GM23338 (cell line): ENCODE data around the gene SERPING1. TPM values are rescaled to one million over a fixed set of nuclear protein-coding genes. Genes with fewer than 3 reads are reported as not detected.

Source experiments
- ATAC-seq: fragments of 200-7000 bp; cut with Tn5 transposase; 3 replicates; pipeline ENCODE4 v1.9.1; 2020
- DNase-seq: peaks from one replicate; pipeline ENCODE4 v3.0.0-alpha.2; 2015; ENCODE audit warnings: low spot score
- H2AFZ ChIP-seq: fragments of 200-600 bp; sonication (generic); 2 replicates; pipeline ENCODE4 v1.8.0; 2016; ENCODE audit warnings: antibody characterized with exemption, mild to moderate bottlenecking, moderate library complexity
- H3F3A ChIP-seq: fragments of 200-600 bp; sonication (generic); replicated peaks from 2 replicates; pipeline ENCODE4 v1.8.0; 2017; ENCODE audit warnings: antibody characterized with exemption, mixed run types, low read depth
- H3K27ac ChIP-seq: fragments of 200-600 bp; sonication (generic); 2 replicates; pipeline ENCODE4 v1.6.1; 2016; ENCODE audit warnings: low read depth
- H3K27me3 ChIP-seq: fragments of 200-600 bp; sonication (generic); 2 replicates; pipeline ENCODE4 v1.8.0; 2016; ENCODE audit warnings: mild to moderate bottlenecking, mixed run types, moderate library complexity; ENCODE audit not compliant: insufficient read depth
- H3K36me3 ChIP-seq: fragments of 200-600 bp; sonication (generic); 2 replicates; pipeline ENCODE4 v1.8.0; 2016; ENCODE audit warnings: mild to moderate bottlenecking; ENCODE audit not compliant: insufficient read depth
- H3K4me1 ChIP-seq: fragments of 200-600 bp; sonication (generic); 2 replicates; pipeline ENCODE4 v1.8.0; 2016; ENCODE audit warnings: mild to moderate bottlenecking, moderate library complexity; ENCODE audit not compliant: insufficient read depth
- H3K4me2 ChIP-seq: fragments of 200-600 bp; sonication (generic); 2 replicates; pipeline ENCODE4 v1.7.1; 2017; ENCODE audit warnings: mixed run types
- H3K4me3 ChIP-seq: fragments of 200-600 bp; sonication (generic); 2 replicates; pipeline ENCODE4 v1.6.1; 2016; ENCODE audit warnings: mixed run types
- H3K79me2 ChIP-seq: fragments of 200-600 bp; sonication (generic); replicated peaks from 2 replicates; pipeline ENCODE4 v1.8.0; 2017; ENCODE audit warnings: mild to moderate bottlenecking; ENCODE audit not compliant: insufficient read depth
- H3K9me2 ChIP-seq: fragments of 200-600 bp; sonication (generic); 2 replicates; pipeline ENCODE4 v1.8.0; 2017; ENCODE audit not compliant: insufficient read depth
- H4K20me1 ChIP-seq: fragments of 200-600 bp; sonication (generic); replicated peaks from 2 replicates; pipeline ENCODE4 v1.8.0; 2017; ENCODE audit warnings: mild to moderate bottlenecking; ENCODE audit not compliant: insufficient read depth
- H3K27ac Mint-ChIP-seq: 2 replicates; pipeline ENCODE4 v1.8.0; 2020; ENCODE audit warnings: inconsistent platforms, mild to moderate bottlenecking, moderate library complexity, mixed read lengths
- H3K27me3 Mint-ChIP-seq: 3 replicates; pipeline ENCODE4 v1.8.0; 2022; ENCODE audit warnings: low read depth, mild to moderate bottlenecking, moderate library complexity, mixed read lengths, inconsistent platforms; ENCODE audit not compliant: insufficient read depth, poor library complexity
- H3K36me3 Mint-ChIP-seq: 3 replicates; pipeline ENCODE4 v1.8.0; 2021; ENCODE audit warnings: low read depth, mild to moderate bottlenecking, inconsistent platforms, moderate library complexity, mixed read lengths
- H3K4me1 Mint-ChIP-seq: 3 replicates; pipeline ENCODE4 v1.8.0; 2020; ENCODE audit warnings: mild to moderate bottlenecking, inconsistent platforms, mixed read lengths
- H3K4me3 Mint-ChIP-seq: 3 replicates; pipeline ENCODE4 v1.8.0; 2021; ENCODE audit warnings: moderate library complexity, mild to moderate bottlenecking, inconsistent platforms, mixed read lengths
- H3K9me3 Mint-ChIP-seq: 3 replicates; pipeline ENCODE4 v1.8.0; 2020; ENCODE audit warnings: moderate library complexity, mild to moderate bottlenecking, inconsistent platforms, mixed read lengths
- CREB1 ChIP-seq: fragments of 250-450 bp; sonication (Bioruptor Pico); IDR thresholded peaks from 2 replicates; pipeline ENCODE4 v1.5.0; 2020; ENCODE audit warnings: low read depth, mild to moderate bottlenecking, moderate library complexity
- CTCF ChIP-seq, 2 experiments: fragments of 200-600 bp in 1 of 2; sonication (generic) in 1 of 2; conservative IDR thresholded peaks; 2 replicates each; pipeline versions ENCODE4 v1.5.1 to v1.6.1; 2016 to 2017; ENCODE audit warnings: antibody characterized with exemption in 2 of 2, low read depth in 2 of 2, mild to moderate bottlenecking in 2 of 2, moderate library complexity in 1 of 2
- ETS1 ChIP-seq: IDR thresholded peaks from 2 replicates; pipeline ENCODE4 v1.6.1; 2016; ENCODE audit warnings: antibody characterized with exemption
- EZH2 ChIP-seq: fragments of 200-600 bp; sonication (generic); IDR thresholded peaks from one replicate; pipeline ENCODE4 v1.8.0; 2017; ENCODE audit warnings: antibody characterized with exemption, mild to moderate bottlenecking, low read depth; ENCODE audit not compliant: unreplicated experiment
- EZH2phosphoT487 ChIP-seq: fragments of 200-600 bp; sonication (generic); IDR thresholded peaks from one replicate; pipeline ENCODE4 v1.8.1; 2018; ENCODE audit warnings: antibody characterized with exemption; ENCODE audit not compliant: unreplicated experiment
- POLR2AphosphoS5 ChIP-seq: IDR thresholded peaks from 2 replicates; pipeline ENCODE4 v1.6.1; 2016; ENCODE audit warnings: antibody characterized with exemption, low read depth
- REST ChIP-seq: IDR thresholded peaks from one replicate; pipeline ENCODE4 v1.6.1; 2018; ENCODE audit warnings: antibody characterized with exemption; ENCODE audit not compliant: unreplicated experiment
- polyA plus RNA-seq: library from polyadenylated mRNA; unstranded; fragments of >200 nt; fragmentation: Nextera tagmentation; extraction: Ambion mirVana; gene quantifications from 2 replicates; pipeline ENCODE4 v1.2.1, GENCODE V29; 2016
- total RNA-seq: library from RNA; depleted of rRNA; stranded (reverse); fragments of >200 nt; shearing (Covaris generic); gene quantifications from 2 replicates; pipeline ENCODE4 v1.2.3, GENCODE V29; 2014

SERPING1 gene
- total and polyA plus RNA-seq, 2 experiments from 2014 or later: 42.3 to 54.7 TPM

- peak overlapping the region; percentile 99 for H3K4me3 Mint-ChIP-seq
These were observed 41.4 kb downstream of the SERPING1 start for GRCh38 chr11:57638811-57639320.

GRCh38 chr11:57639321-57640067 is 42.0 kb downstream of the SERPING1 start:
- H3K27me3 ChIP-seq: no peaks in the 10 kb centered on the region
- Mint-ChIP-seq H3K27me3 (peaks cover 38% of the 10 kb centered on the region), H3K9me3 (peaks cover 3% of the 10 kb centered on the region; the same call in 1 of the 3 replicates), H3K4me1 (peaks cover 62% of the 10 kb centered on the region), H3K27ac (peak overlapping the region; percentile 99), H3K36me3 (peaks cover 56% of the 10 kb centered on the region), H3K4me3 (peak overlapping the region; percentile 99)
- no peak overlapping the region for H2AFZ ChIP-seq
- peak overlapping the region; percentile 99 for H3K4me3 ChIP-seq
- H4K20me1 ChIP-seq: peaks cover 37% of the 10 kb centered on the region
- peak overlapping the region; percentile 93 for H3K4me2 ChIP-seq
- DNase-seq: peak; percentile 99
- H3F3A ChIP-seq: peaks cover 68% of the 10 kb centered on the region
- peaks cover 51% of the 10 kb centered on the region for H3K79me2 ChIP-seq
- H3K4me1 ChIP-seq: peaks cover 53% of the 10 kb centered on the region
- peak; percentile 61 for ATAC-seq
- TF ChIP-seq POLR2AphosphoS5: peak; percentile 78
- peak; percentile 37 for TF ChIP-seq REST
- TF ChIP-seq EZH2: no peak
- peak; percentile 92 for TF ChIP-seq ETS1
- TF ChIP-seq CREB1 (CRISPR knock-in tag): peak; percentile 47; the same call in 1 of the 2 replicates
- H3K27ac ChIP-seq: peak overlapping the region; percentile 100
- H3K36me3 ChIP-seq: peaks cover 18% of the 10 kb centered on the region; the same call in 1 of the 2 replicates
- H3K9me2 ChIP-seq: peaks cover 16% of the 10 kb centered on the region

More at GRCh38 chr11:57638811-57639320, 41.4 kb downstream of the SERPING1 start:
- Mint-ChIP-seq H3K36me3 (peaks cover 55% of the 10 kb centered on the region), H3K4me1 (peaks cover 57% of the 10 kb centered on the region), H3K9me3 (peaks cover 3% of the 10 kb centered on the region; the same call in 1 of the 3 replicates), H3K27ac (peak overlapping the region; percentile 99), H3K27me3 (peaks cover 38% of the 10 kb centered on the region)
- peaks cover 51% of the 10 kb centered on the region for H3K4me1 ChIP-seq
- H3K36me3 ChIP-seq: peaks cover 18% of the 10 kb centered on the region; the same call in 1 of the 2 replicates
- no peak overlapping the region for H2AFZ ChIP-seq
- H3K79me2 ChIP-seq: peaks cover 51% of the 10 kb centered on the region
- peaks cover 21% of the 10 kb centered on the region for H3K9me2 ChIP-seq
- DNase-seq: no peak
- H3K27ac ChIP-seq: peak overlapping the region; percentile 100
- peaks cover 36% of the 10 kb centered on the region for H4K20me1 ChIP-seq
- TF ChIP-seq CTCF (conservative IDR thresholded peaks at IDR 0.05; ENCODE audit: low read depth in 2 of 2) (0 out of 4 replicates have a peak, but pooled peaks have one; percentile 18 to 20), EZH2phosphoT487 (no peak)
- H3K4me2 ChIP-seq: peak overlapping the region; percentile 93
- H3K4me3 ChIP-seq: peak overlapping the region; percentile 99
- peaks cover 61% of the 10 kb centered on the region for H3F3A ChIP-seq
- peak; percentile 2 for ATAC-seq
- H3K27me3 ChIP-seq: no peaks in the 10 kb centered on the region
